ENCODE results near the gene IRS2.

The IRS2 gene

DNA sequence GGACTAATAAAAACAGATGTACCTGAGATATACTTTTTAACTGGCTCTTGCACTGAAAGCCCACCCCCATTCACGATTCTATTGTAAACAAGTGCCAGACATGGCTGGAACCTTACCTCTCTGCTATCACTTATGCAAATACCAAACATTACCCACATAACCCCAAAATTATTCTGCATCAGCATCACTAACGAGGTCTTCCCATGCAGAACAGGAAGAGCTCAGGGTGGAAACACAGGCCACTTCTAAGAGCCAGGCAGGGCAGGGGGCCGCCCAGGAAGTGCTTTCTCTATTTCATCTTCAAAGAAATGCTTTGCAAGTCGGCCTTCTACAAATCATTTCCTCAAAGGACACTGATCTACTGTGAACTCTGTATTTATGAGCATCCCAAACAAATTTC, 7.3 kb downstream of the IRS2 start:
- no peak for DNase-seq

DNA sequence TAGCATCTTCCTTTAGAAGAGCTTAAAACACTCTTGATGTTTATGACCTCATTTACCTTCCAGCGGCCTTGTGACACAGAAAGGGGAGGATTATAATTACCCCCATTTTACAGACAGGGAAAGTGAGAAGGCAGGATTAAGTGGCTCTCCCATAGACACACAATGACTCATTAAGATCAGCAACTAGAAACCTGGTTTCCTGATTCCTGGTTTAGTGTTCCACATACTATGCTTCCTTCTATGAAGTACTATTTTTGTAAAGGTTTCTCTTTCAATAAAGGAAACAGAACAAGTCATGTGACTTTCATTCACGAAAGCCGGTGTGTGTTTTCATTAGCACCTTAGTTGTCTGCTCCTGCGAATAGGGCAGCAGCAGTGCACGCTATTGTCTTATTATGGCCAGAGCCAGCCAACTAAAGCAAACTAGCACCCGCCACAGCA, 8.3 kb downstream of the IRS2 start:
- DNase-seq: peak; percentile 59

DNA sequence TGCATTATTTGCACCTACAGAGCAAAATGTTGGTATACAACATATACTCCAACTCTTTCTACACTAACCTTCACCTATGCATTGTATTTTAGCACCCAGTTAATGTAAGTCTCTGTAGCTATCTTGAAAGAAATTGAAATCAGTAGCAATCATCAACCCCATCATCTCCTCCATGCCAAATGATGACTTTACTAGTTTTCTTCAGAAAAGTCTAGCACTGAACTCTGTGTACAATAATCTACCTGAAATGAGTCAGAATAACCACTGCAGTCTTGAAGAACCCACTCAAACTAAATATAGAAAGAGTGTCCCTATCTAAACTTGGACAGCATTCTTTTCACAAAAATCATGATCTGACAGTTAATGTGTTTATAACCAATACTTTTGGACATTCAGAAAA, 9.8 kb downstream of the IRS2 start:
- no peak for DNase-seq

DNA sequence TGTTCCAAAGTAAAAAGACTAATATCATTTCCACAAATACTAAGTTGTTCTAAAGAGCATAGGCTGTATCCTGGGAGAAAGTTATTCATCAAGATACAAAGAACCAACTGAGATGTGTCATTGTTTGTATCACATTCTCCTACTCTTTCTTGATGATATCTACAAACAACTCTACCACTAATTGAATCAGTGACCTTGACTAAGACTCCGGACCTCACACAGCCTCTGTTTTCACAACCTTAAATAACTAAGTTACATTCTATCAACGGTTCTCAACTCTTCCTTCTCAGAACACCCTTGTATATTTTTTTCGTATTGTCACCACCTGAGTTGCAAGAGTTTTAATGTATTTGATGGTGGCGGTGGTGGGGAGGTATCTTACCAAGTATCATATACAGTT, 12.6 kb downstream of the IRS2 start:
- DNase-seq: no peak

DNA sequence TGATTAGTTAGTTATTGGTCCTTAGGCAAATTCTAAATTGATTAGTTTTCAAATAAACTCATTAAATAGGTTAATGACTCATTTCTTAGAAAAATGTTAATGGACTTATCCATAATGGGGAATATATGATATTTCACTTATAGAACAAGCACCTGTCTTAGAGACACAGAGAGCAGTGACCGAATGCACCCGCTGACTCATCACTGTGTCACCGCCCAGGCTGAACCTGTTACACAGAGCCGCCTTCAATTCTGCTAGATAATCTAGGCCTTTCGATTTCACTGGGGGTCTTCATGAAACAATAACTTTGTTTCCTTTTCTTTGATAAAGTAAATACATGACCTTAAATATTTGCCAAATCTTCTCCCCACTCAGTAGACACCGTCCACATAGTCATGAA, 13.1 kb downstream of the IRS2 start:
- no peak for DNase-seq

DNA sequence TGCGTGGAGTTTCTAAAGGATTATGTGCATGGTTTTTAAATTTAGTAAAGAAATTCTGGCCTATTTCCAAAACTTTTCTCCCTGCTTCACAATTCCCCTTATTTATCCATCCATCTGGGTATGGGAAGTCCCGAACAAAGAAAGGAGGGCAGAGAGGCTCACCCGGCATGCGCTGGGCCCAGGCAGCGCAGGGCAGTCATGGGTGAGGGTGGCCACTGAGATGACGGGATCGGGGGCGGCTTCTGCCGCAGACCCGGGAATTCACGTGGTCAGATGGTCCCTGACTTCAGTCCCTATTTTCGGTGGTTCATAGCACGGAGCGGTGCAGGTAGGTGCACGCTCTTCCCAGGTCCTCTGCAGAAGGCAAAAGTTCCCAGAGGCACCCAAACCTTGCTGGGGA, 14.5 kb downstream of the IRS2 start:
- no peak for DNase-seq

DNA sequence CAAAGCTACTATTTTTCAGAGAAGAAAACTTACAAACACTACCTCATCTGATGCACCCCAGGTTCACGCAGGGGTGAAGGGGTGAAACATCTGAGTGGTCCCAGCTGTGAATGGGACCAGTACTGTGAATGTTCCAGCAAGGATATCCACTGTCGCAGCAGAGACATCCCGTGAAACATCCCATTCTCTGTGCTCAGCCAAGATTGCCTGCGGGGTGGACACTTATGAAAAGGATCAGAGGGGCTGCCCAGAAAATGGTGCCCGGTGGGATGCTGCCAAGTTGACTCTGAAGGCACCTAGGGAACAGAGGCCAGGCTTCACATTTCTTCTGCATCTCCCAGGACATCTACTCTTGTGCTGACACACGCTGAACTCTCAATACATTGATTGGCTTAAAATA, 15.9 kb downstream of the IRS2 start:
- DNase-seq: no peak

DNA sequence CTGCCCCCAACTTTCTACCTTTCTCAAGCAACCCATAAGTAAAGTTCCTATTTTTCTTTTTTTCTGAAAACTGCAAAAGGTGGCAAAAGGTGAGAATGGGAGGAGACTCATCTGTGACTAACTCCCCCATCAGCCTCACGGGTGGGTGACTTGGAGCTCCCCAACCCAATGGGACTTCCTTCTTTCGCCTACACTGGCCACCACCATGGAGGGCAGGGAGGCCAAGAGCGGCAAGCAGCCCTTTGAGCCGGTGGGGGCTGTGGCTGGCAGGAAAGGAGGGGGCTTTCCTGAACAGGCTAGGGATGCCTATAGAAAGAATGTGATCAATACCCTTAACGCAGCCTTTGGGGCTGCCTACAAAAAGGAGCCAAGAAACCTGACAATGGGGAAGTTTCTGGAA, 16.5 kb downstream of the IRS2 start:
- DNase-seq: no peak

DNA sequence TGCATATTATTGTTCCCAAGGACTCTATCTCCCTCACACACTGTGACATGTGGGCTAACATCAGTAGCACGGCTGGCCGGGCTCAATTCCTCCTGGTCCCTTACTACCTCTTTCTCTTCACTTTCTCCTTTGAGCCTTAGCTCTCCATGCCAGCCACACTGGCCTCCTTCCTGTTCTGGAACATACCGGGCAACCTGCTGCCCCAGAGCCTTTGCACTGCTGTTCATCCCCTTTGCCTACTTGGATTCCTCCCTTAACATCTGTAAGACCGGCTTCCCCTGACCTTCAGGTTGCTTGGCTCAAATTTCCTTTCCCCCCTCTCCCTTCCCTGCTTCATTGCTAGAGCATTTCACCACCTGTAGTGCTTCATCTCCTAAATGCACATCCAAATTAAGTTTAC, 17.1 kb downstream of the IRS2 start:
- no peak for DNase-seq

DNA sequence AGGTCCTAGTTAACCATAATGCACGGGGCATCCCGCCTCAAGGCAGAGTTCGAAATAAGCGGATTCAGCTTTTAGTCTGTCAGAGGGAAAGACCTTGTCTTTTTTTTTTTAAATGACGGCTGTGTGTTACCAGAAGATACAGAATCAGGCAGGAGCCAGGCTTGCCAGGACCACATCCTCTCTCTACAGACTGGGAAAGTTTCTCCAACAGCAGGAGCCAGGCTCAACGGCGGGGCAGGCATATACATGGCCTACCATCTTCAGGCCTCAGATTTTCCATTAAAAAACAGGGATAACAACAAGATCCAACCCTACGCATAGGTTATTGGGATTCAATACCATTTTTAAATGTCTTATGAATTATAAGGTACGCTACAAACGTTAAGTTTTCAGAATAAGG, 17.8 kb downstream of the IRS2 start:
- no peak for DNase-seq

DNA sequence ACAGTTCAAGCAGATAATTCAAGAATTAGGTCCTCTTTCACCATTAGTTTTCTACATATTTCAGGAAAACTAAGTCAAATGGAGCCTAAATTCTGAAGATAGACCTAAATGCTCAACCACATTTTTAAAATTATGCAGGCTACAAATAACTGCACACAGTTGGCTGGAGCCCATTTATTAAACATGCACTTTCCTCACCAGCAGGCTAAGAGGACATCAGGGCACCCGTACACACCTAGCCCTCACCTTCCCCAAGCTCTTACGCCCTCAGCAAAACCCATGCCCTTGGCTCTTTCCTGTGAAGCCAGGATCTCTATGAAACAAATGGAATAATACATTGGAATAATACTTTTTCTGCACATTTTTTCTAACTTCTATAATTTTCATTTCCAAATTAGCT, 18.2 kb downstream of the IRS2 start:
- no peak for DNase-seq

DNA sequence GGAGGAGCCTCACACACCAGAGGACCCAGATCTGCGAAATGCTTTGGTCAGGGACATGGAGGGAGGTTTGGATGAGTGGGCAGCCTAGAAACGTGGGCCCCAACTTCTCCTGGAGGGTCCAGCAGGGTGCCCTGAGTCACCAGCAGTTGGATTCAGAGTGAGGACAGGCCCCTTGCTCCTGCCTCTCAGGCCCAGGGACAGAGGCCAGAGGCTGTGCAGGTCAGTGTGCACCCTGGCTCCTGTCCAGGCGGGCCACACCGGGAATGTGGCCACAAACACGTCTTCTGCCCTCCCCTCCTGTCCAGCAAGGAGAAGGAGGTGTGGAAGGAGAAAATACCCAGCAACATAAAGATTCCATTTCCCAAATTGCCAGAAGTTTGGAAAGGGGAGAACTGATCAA, 19.4 kb downstream of the IRS2 start:
- peak; percentile 0 for DNase-seq

DNA sequence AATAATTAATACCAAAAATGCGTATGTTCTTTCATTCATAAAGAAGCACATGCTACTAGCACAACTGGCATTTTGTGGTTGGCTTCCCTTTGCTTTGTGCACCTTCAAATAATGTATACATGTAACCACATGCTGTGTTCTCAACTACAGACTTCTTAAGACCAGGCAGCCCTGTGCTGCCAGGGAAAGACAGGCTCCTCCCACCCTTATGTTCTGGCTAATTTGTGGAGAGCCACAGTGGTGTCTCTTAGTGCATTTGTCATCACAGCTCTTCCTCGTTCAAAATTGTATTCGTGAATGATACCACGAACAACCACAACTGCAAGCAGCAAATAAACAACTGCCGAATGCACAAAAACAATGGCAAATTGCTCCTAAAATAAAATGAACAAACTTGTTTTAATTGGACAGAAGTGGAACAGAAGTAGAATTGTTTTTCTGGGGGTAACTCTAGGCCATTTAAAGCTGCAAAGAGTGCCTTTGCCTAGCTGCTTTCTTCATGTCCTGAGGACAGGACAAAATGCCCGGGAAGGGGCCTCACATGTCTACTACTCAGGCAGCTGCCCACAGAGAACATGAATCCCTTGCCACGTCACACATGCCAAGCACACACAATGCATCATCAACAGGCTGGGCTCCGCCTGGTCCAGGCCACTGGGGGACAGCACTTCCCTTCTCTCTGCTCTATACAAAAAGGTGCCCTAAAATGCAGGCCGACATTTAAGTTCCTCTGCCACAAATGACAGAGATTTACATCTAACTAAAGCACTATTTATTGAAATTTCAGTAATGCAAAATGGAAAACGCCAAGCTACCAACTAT, 21.7 kb downstream of the IRS2 start:
- DNase-seq: peak; percentile 58

DNA sequence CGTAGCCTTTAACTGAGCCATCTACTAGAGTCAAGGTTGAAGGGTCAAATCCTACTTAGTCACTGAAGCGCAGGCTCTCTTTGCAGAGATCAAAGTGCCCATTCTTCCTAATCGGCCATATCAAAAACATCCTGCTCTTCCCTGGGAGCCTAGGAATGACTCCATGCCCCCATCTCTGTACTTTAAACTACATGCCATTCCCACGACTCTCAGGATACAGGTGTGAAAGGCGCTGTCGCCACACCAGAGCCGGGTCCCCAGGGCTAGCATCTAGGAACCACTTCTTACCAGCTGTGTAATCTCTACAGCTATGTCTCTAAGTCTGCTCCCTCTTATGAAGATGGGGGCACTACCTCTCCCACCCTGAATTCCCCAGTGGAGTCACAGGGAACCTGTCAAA, 22.3 kb downstream of the IRS2 start:
- peak; percentile 0 for DNase-seq

DNA sequence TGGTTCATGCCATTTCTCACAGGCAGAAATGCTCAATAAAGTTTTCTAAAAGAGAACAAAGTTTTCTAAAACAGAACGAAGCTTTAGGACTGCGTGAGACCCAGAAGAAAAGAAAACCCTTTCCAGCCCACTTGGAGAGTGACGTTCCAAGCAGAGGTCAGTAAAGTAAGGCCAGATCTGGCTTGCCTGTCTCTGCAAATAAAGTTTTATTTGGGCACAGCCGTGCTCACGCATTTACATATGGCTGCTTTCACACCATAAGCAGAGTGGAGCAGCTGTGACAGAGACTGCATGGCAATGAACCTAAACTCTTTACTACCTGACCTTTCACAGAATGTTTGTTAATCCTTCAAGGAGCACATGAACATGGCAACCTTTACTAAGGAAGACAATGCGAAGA, 23.6 kb downstream of the IRS2 start:
- peak; percentile 0 for DNase-seq

DNA sequence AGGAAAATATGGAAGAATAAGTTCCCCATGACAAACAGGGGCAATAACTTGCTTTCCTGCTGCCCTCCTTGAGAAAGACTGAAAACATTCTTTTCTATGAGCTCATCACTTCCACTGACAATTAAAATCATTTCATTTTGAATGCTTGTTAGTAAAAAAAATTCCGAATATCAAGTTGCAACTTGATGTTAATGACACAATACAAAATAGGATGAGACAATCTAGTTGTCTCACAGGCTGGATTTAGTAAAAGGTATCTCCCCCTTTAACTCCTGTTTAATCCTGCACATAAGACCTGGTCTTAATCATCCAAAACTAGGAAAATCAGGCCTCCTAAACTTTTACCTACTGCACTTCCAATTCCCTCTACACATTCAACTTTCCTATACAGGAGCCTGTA, 24.7 kb downstream of the IRS2 start:
- peak; percentile 1 for DNase-seq

DNA sequence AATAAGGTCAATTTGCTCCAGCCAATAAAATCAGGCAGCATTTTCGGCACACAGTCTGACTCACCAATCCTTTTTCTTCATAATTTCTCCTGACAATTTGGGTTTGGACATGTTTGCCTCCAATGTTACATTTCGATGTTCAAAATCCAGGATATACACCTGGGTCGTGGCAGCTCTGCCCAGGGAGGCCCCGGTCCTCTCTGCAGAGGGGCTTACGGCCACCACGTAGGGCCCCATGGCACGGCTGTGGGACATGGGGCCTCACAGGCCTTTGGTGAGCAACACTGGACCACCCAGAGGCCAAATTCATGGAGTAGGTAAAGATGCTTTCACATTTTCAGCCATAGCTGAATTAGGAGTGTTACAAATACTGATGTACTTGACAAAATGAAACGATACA, 25.4 kb downstream of the IRS2 start:
- peak; percentile 0 for DNase-seq

DNA sequence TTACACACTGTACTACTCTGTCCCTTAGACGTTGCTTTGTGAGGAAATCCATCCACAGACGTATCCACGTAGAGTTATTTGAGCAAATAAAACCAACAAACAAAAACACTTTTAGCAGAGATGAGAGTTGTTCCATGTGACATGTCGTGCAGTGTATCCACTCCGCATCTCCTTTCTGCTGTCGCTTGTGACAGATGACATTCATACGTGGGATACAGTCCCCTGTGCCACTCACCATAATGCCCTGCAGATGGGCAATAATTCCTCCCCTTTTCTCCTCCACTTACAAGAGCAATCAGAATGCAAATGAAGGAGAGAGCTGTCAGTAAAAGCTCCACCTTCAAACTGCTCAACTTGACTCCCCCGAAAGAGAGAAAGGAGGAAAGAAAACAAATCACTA, 26.0 kb downstream of the IRS2 start:
- DNase-seq: peak; percentile 0

DNA sequence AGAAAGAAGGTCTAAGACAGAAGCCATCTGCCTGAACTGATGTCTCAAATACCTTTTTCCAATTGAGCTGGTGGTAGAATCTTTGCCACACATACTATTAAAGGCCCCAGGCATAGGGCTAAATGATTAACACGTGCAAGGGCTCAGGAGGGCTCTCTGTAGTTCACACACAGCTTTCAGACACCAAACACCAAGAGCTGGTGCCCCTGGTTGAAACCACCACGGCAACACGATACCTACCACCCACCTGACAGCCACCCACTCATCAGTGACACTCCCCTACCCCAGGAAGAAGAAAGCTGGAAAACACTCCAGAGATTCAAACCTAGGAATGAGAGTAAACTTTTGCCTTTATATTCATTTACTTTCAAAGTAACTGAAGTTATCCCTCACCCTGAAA, 26.8 kb downstream of the IRS2 start:
- no peak for DNase-seq

DNA sequence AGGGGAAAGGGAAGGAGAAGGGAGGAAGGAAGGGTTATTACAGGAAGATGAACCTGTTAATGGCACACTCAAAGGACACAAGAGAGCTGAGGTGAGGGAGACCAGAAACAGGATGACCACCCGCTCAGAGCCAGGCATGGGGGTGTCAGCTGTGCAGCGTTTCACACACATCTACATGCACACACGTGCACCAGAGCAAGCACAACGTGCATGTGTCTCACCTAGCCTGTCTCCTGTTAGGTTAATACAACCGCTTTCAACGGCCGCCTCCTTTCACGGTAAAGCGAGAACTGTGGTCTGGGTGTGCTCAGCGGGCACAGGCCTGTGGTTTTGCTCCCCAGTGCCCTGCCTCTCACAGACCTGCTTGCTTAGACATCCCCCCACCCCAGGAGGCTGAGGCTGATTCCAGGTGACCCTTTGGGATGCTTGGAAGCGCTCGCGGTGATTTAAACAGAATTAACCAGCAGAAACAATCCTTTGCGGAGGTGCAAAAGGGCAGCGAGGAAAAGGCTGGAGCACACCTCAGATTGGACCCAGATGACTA, 27.4 kb downstream of the IRS2 start:
- no peak for DNase-seq

DNA sequence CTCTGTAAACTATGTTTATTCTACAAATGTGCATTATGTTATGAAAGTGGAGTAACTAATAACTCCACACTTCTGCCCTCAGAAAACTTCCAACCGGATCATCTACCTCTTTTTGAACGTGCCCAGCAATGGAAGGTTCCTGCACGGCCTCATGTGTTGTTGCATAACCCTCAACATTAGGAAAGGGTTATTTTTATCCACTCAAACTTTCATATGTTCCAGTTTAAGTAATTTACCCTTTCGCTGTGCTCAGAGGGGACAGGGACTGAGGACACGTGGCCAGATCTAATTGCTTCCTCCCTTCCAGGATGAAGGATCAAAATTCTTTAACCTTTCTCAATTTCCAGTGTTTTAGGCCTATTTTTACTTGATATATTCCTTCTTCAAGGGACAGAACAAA, 29.6 kb downstream of the IRS2 start:
- DNase-seq: no peak

DNA sequence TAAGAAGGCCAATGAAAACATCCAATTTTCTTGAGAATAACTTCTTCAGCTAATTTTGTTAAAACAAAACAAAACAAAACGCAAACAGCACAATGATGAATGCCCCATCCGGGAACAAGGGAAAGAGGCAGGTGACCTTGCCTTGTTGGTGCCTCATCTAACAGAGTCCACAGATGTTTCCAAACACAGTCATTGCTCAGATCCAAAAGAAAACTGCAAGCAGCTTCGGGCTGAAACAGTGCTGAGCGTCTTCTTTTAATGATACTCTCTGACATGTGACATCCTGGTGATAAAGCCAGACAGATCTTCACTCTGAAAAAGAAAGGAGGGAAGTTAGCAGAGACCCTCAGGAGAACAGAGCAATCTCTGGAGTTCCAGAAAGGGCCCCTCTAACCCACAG, 30.4 kb downstream of the IRS2 start:
- no peak for DNase-seq

DNA sequence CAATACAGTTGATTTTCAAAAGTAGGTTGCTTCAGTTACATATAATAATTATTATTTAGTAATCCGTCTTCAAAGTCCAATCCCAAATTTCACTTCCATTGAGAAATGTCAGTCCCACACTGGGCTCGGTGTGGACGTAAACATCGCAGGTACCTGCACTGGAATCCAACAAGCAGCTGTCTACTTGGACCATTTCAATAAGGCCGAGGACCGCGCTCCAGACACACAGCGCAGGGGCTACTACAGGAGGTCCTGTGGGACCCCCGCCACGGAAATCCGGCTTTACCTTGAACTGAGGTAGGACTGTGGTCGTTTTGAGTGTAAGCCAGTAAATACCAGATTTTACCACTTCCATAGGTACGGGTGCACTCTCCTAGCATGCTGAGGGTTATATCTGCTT, 30.8 kb downstream of the IRS2 start:
- DNase-seq: no peak

DNA sequence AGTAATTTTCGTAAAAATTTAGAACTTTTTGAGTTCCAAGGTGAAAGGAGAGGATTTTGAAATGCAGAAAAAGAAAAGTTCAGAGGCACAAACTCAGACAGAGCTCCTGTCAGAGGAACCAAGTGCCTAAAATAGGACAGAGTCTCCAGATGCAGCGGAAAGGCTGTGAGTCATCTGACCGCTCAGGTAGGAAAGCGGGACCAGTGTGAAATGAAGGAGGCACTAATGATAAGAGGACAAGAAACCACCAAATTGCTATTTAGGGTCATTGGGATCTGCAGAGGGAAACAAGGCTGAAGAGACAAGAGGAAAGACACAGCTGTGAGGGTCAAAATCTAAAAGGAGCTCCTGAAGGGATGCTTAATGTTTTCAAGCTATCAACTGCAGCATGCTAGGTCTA, 34.9 kb downstream of the IRS2 start:
- DNase-seq: no peak

DNA sequence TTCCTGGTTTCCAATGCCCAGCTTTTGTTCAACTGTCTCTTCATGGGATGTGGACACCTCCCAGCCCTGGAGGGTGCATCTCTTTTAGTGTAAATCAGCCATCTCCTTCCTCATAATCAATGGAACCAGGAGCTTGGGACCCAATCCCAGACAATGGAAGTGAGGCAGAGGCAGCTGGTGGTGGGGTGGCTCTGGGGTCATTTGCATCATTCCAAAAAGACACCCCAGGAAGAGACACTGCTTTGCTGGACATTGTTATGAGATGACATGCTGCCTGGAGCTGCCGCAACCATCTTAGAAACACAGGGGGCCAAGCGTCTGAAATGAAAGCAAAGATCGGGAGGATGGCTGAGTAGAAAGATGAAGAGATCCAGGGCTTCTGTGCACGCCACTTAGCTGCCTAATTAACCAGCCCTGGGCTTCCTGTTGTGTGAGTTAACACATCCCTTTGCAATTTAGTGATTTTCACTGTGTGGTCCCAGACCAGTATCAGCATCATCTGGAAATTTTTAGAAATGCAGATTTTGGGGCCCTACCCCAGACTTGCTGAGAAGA, 36.1 kb downstream of the IRS2 start:
- DNase-seq: no peak
